IPS-15b (cell line): ENCODE results near the gene SULT2B1.
A peak's percentile ranks its signal among the peaks of the same experiment; 100 is the strongest.

ENCODE experiments used
- H3K27me3 ChIP-seq: one replicate; pipeline ENCODE4 v1.6.1; 2013; ENCODE audit warnings: low read length; ENCODE audit not compliant: control insufficient read depth, insufficient read depth
- H3K36me3 ChIP-seq: one replicate; pipeline ENCODE4 v1.6.1; 2013; ENCODE audit warnings: low read length; ENCODE audit not compliant: control insufficient read depth, insufficient read depth
- H3K4me1 ChIP-seq: one replicate; pipeline ENCODE4 v1.6.1; 2013; ENCODE audit warnings: mild to moderate bottlenecking, low read length; ENCODE audit not compliant: control insufficient read depth, insufficient read depth
- H3K4me3 ChIP-seq: one replicate; pipeline ENCODE4 v1.5.1; 2013; ENCODE audit warnings: low read depth, low read length
- H3K9ac ChIP-seq: one replicate; pipeline ENCODE4 v1.6.1; 2013; ENCODE audit warnings: low read depth, mild to moderate bottlenecking, low read length
- H3K9me3 ChIP-seq: one replicate; pipeline ENCODE4 v1.6.1; 2013; ENCODE audit warnings: mild to moderate bottlenecking, low read length; ENCODE audit not compliant: control insufficient read depth, insufficient read depth

The SULT2B1 gene

DNA sequence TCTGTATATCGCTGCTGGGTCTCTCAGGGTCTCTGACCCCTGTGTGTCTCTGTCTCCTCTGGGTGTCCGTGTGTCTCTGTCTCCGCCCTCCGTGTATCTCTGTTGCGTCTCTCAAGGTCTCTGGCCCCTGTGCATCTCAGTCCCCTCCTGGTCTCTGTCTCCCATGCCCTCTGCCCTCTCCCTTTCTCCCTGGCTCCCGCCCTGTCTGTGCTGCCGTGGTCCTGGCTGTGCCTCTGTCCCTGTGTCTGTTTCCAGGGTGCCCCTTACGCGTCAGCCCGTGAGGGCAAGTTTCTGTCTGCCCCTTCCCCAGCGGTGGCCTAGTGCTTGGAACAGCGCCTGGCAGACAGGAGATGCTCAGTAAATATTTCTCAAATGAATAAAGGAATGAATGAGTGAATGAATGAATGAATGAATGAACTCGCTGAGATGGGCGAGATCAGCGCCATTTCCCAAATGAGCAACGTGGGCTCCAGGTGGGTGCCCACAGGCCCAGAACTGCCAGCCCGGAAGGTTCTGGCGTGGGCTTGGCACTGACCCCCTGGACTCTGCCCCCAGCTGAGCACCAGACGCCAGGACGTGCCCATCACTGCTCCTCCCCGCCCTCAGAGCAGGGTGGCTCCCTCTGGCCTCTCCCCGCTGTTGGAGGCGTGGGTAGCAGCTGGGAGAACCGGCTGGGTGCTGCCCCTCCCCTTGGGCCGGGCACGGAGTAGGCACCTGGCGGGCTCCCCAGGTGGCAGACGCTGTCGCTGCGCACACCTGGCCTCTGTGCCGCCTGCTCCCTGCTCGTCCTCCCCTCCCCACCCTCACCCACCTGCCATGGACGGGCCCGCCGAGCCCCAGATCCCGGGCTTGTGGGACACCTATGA, at the start of gene SULT2B1:
TSS of gene SULT2B1 (plus strand) at position 736 of the 866 bp plus-strand sequence. CDS start at position 817, 81 bp downstream.
- no peak within 1 kb of the TSS for H3K4me3 ChIP-seq
- no peak within 1 kb of the TSS for H3K9ac ChIP-seq
- no peaks in the 10 kb centered on the region for H3K27me3 ChIP-seq
- no peaks in the 10 kb centered on the region for H3K9me3 ChIP-seq
- no peaks in the 10 kb centered on the region for H3K36me3 ChIP-seq
- H3K4me1 ChIP-seq, result peaks cover 5% of the 10 kb centered on the region

DNA sequence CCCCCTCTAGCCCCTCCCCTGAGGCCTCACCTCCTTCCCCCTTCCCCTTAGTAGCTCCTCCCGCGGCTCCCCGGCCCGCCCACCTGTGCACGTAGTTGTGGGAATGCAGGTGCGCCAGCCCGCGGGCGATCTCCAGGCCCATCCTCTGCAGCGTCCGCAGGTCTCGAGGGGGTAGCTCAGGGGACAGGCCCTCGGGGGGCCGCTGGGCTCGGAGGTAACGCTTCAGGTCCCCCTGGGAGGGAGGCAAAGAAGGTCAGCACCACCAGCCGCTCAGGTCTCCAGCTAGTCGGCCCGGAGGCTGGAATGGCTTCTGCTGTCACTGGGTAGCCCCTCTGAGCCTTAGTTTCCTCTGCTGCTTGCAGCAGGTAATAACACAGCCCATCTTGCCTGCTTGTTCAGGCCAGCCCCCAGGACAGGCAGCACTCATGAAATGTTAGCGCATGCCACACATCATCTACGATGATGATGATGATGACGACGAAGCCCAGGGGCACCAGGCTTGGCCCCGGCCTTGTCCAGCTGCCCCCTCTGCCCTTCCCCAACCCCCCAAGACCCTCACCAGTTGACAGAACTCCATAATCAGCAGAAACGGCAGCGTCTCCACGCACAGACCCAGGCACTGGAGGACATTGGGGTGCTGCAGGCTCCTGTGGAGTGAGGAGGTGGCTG, 49.5 kb upstream of the SULT2B1 start:
- no peaks in the 10 kb centered on the region for H3K27me3 ChIP-seq
- no peaks in the 10 kb centered on the region for H3K4me1 ChIP-seq
- H3K9ac ChIP-seq, result peak overlapping the region; percentile 47
- H3K36me3 ChIP-seq, result no peaks in the 10 kb centered on the region
- peak overlapping the region; percentile 75 for H3K4me3 ChIP-seq
- no peaks in the 10 kb centered on the region for H3K9me3 ChIP-seq

DNA sequence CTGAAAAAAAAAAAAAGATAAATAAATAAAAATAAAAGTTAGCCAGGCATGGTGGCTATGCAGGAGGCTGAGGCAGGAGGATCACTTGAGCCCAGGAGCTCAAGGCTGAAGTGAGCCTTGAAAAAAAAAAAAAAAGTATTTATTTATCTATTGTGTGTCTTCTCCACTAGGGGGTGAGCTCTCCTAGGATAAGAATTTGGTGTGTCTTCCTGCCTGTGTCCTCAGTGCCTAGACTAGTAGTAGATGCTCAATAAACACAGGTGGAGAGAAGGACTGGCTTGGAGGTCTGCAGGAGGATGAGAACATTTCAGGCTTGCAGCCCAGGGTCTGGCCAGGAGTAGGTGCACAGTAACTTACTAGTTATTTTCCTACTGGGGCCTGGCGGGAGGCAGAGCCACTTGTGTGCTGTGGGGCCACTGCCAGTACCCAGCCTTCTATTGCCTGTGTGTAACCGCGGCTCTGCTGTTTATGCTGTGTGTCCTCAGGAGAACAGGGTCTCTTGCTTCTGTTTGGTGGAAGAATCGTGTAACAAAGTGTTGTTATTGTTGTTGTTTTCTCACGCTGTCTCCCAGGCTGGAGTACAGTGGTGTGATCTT, 45.7 kb upstream of the SULT2B1 start:
- Histone ChIP-seq H3K9ac (no peak overlapping the region), H3K4me1 (peaks cover 7% of the 10 kb centered on the region), H3K27me3 (no peaks in the 10 kb centered on the region), H3K36me3 (no peaks in the 10 kb centered on the region), H3K4me3 (no peak overlapping the region), H3K9me3 (no peaks in the 10 kb centered on the region)

DNA sequence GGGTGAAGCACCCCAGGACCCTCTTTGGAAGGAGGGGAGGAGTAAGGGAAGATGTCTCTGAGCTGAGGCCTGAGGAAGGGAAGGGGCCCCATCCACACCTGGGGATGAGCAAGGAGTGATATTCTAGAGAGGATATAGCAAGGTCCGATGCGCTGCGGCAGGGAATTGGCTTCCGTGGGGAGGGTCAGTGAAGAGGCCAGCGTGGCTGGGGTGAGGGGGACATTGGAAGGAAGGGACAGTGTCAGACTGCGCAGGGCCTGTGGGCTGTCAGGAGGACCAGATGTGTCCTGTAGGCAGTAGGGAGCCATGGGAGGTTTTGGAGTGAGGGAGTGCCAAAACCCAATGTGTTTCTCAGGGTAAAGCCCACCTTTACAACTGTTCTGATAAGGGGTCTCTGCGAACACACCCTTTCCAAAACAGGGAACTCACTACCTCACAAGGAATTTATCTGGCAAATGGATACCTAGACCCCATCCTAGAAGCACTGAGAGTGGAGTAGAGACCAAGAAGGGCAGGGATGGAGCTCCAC, 44.0 kb upstream of the SULT2B1 start:
- Histone ChIP-seq H3K4me1 (peaks cover 8% of the 10 kb centered on the region), H3K9ac (no peak overlapping the region), H3K27me3 (peaks cover 11% of the 10 kb centered on the region), H3K36me3 (no peaks in the 10 kb centered on the region), H3K4me3 (no peak overlapping the region), H3K9me3 (no peaks in the 10 kb centered on the region)

DNA sequence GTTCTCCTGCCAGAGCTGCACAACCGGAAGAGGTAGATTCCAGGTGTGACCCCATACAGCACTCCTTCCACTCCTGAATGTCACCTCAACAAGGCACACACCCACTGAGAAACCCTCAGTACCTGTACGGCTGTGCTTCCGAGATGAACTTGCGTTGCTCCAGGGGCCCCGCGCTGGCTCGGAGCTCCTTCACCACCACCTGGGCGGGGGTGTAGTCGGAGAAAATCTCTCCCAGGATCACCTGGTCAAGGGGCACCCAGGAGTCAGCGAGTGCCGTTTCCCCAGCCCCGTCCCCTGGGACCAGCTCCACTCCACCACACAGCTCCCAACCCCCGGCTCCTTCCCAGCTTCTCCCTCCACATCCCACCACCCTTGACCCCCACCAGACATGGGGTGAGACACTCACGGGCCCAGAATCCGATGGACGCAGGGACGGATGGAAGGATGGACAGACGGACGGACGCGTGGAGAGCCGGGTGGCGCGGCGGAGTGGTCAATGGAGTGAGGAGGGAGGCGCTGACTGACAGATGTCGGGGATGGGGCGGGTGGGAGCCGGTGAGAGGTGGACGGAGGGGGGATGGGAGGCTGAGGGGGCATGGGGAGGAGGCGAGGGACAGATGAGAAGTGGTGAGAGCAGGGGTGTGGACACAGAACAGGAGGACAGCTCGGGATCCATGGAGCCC, 43.1 kb upstream of the SULT2B1 start:
- Histone ChIP-seq H3K9ac (no peak overlapping the region), H3K4me3 (no peak overlapping the region), H3K4me1 (peaks cover 8% of the 10 kb centered on the region), H3K36me3 (no peaks in the 10 kb centered on the region), H3K27me3 (peaks cover 14% of the 10 kb centered on the region), H3K9me3 (no peaks in the 10 kb centered on the region)

DNA sequence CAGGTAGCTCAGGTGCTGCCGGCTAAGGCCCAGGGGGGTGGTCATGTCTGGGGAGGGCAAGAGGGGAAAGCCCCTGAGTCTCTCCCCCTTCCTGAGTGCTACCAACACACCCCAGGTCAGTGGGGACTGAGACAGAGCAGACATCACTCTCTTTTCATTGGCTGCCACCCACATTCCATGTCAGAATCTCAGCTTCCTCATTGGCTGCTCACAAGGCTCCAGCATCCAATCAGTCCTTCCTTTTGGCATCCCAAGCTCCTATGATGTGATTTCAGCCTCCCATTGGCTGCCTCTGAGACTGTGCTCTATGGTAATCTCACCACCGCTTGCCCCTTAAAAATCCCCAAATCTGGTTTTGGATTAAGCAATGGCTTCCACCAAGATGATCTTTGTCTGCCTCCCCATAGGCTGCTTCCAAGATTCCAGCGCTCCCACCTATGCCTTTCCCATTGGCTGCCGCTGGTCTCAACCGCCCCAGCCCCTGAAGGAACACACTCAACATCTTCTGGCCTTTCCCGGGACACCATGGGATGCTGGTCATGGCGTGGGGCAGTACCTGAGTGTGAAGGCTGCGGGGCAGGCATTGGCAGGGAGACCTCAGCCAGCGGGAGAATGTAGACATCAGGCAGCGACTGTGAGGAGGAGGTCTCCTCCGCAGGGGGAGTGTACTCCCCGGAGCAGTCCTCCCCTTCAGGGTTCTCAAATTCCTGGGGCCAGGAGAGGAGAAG, 42.3 kb upstream of the SULT2B1 start:
- Histone ChIP-seq H3K4me1 (peaks cover 8% of the 10 kb centered on the region), H3K27me3 (peaks cover 14% of the 10 kb centered on the region), H3K9me3 (no peaks in the 10 kb centered on the region), H3K9ac (no peak overlapping the region), H3K4me3 (peak overlapping the region; percentile 72), H3K36me3 (no peaks in the 10 kb centered on the region)

DNA sequence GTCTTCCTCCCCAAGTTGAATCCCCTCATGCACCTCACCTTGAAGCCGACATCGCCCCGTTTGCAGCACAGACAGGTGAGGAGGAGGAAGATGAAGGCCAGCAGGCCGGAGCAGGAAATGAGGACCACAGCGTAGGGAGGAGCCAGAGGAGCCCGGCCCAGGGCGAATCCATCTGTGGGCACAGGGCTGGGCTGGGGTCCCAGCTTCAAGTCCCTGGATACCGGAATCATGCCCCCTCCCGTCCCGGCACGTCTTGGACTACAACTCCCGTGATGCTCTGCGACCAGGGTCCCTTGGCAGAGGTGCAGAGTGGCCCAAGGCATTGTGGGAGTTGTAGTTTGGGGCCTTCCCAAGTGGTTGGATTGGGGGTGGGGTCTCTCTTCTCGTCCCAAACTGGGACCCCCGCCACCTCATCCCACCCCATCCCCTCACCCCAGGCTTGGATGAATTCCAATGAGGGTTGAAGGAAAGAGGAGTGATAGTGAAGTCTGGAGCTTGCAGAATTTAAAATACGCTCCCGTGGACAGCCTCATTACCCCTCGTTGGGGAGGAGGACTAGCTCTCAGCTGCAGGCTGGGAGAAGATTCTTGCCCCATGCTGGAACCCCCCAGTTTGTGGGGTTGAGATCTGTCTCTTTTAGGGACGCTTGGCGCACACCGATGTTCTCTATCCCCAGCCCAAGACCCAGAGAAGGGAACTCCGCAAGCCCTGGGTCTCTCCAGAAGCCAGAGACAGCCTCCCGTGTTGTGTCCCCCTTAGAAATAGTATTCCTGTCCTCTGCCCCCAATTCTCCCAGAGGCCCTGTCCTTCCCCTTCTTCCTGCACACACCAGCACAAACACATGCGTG, 41.3 kb upstream of the SULT2B1 start:
- Histone ChIP-seq H3K27me3 (peaks cover 14% of the 10 kb centered on the region), H3K9ac (no peak overlapping the region), H3K36me3 (no peaks in the 10 kb centered on the region), H3K4me3 (peak overlapping the region; percentile 72), H3K9me3 (no peaks in the 10 kb centered on the region), H3K4me1 (peaks cover 8% of the 10 kb centered on the region)

DNA sequence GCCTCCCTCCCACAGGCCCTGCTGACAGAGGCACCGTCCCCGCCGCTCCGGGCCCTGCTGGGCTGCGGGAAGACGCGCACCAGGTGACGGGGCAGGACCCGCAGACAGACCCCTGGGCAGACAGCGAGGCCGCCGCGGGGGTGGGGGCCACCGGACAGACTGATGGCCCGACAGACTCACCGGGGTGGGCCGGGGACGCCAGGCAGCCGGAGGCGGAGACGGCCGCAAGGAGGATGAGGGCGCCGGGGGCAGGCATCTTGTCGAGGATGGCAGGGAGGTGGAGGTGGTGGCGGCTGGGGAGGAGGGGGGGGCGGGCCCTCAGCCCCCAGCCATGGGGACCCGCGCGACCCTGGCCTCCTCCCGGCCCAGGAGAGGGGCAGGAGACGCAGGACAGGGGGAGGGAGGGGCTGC, 40.6 kb upstream of the SULT2B1 start:
- H3K4me3 ChIP-seq, result peak overlapping the region; percentile 30
- H3K9ac ChIP-seq, result no peak overlapping the region
- no peaks in the 10 kb centered on the region for H3K9me3 ChIP-seq
- no peaks in the 10 kb centered on the region for H3K36me3 ChIP-seq
- H3K27me3 ChIP-seq, result peaks cover 14% of the 10 kb centered on the region
- H3K4me1 ChIP-seq, result peaks cover 8% of the 10 kb centered on the region

DNA sequence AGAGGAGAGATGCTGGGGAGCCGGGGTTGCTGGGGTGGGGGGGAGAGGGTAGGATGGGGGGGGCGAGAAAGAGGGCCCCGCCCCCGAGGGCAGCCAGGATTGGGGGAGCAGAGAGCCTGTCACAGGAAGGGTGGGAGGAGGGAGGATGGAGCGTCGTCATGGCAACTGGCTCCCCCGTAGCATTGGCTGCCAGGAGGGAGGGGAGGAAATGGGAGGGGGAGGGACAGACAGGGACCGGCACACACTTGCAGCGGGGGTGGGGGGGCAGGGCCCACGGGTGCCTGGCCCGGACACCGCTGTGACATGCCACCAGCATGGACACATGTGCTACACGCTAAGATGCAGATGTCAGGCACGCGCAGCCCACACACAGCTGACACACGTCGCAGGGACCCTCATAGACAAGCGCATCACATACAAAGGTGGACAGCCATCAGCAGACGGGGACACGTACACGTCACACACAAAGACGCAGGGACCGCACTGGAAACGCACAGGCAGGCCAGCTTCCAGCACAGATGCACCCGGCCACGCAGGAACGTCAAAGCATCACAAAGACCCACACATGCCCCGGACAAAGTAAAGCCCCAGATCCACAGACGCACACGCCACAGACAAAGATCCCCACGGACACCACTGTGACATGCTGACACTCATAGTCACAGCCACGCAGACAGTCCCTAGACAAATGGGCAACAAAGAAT, 40.0 kb upstream of the SULT2B1 start, which contains the start of gene LMTK3:
TSS of gene LMTK3 (minus strand) at position 36 of the 704 bp plus-strand sequence. CDS start 259 bp downstream, outside the sequence.
- H3K9ac ChIP-seq, result no peak within 1 kb of the TSS

More for the DNA sequence above, 40.0 kb upstream of the SULT2B1 start, which contains the start of gene LMTK3:
- Histone ChIP-seq H3K4me3 (peak within 1 kb of the TSS; percentile 72), H3K4me1 (peaks cover 8% of the 10 kb centered on the region), H3K9me3 (no peaks in the 10 kb centered on the region), H3K36me3 (no peaks in the 10 kb centered on the region), H3K27me3 (peaks cover 14% of the 10 kb centered on the region)
